GM23248 (cell line): ENCODE measurements around the gene TVP23C. TPM values are rescaled to one million over a fixed set of nuclear protein-coding genes. Genes with fewer than 3 reads are reported as not detected.

Experiments used
- DNase-seq: peaks from one replicate; pipeline ENCODE4 v3.0.0-alpha.2; 2015
- H2AFZ ChIP-seq: fragments of 200-600 bp; sonication (generic); 2 replicates; pipeline ENCODE4 v1.6.1; 2016; ENCODE audit warnings: antibody characterized with exemption
- H3F3A ChIP-seq: fragments of 200-600 bp; sonication (generic); 2 replicates; pipeline ENCODE4 v1.6.1; 2016; ENCODE audit warnings: mild to moderate bottlenecking, antibody characterized with exemption, mixed run types; ENCODE audit not compliant: insufficient read depth
- H3K27ac ChIP-seq: fragments of 200-600 bp; sonication (generic); 2 replicates; pipeline ENCODE4 v1.5.1; 2016; ENCODE audit warnings: mild to moderate bottlenecking
- H3K27me3 ChIP-seq: fragments of 200-600 bp; sonication (generic); replicated peaks from 2 replicates; pipeline ENCODE4 v1.6.1; 2016; ENCODE audit warnings: mild to moderate bottlenecking; ENCODE audit not compliant: insufficient read depth
- H3K36me3 ChIP-seq: fragments of 200-600 bp; sonication (generic); 2 replicates; pipeline ENCODE4 v1.6.1; 2016; ENCODE audit warnings: low read depth, mild to moderate bottlenecking
- H3K4me1 ChIP-seq: fragments of 200-600 bp; sonication (generic); 2 replicates; pipeline ENCODE4 v1.6.1; 2016; ENCODE audit warnings: mild to moderate bottlenecking; ENCODE audit not compliant: insufficient read depth
- H3K4me2 ChIP-seq: fragments of 200-600 bp; sonication (generic); one replicate; pipeline ENCODE4 v1.6.1; 2016; ENCODE audit warnings: mild to moderate bottlenecking; ENCODE audit not compliant: unreplicated experiment
- H3K4me3 ChIP-seq: fragments of 200-600 bp; sonication (generic); 2 replicates; pipeline ENCODE4 v1.5.1; 2016; ENCODE audit warnings: mild to moderate bottlenecking
- H3K79me2 ChIP-seq: fragments of 200-600 bp; sonication (generic); 2 replicates; pipeline ENCODE4 v1.6.1; 2016; ENCODE audit warnings: mild to moderate bottlenecking; ENCODE audit not compliant: insufficient read depth
- H3K9ac ChIP-seq: fragments of 200-600 bp; sonication (generic); 2 replicates; pipeline ENCODE4 v1.6.1; 2016; ENCODE audit warnings: mild to moderate bottlenecking
- H3K9me2 ChIP-seq: fragments of 200-600 bp; sonication (generic); 2 replicates; pipeline ENCODE4 v1.6.1; 2016; ENCODE audit warnings: mixed run types, mild to moderate bottlenecking, moderate library complexity; ENCODE audit not compliant: insufficient read depth
- H3K9me3 ChIP-seq: fragments of 200-600 bp; sonication (generic); one replicate; pipeline ENCODE4 v1.6.1; 2017; ENCODE audit warnings: low read depth
- H4K20me1 ChIP-seq: fragments of 200-600 bp; sonication (generic); 2 replicates; pipeline ENCODE4 v1.6.0; 2016; ENCODE audit not compliant: insufficient read depth
- EZH2 ChIP-seq: fragments of 200-600 bp; sonication (generic); IDR thresholded peaks from 2 replicates; pipeline ENCODE4 v1.6.1; 2018; ENCODE audit warnings: antibody characterized with exemption, mild to moderate bottlenecking; ENCODE audit not compliant: insufficient read depth, poor library complexity, severe bottlenecking
- EZH2phosphoT487 ChIP-seq: fragments of 200-600 bp; sonication (generic); IDR thresholded peaks from 2 replicates; pipeline ENCODE4 v1.6.1; 2018; ENCODE audit warnings: antibody characterized with exemption, moderate library complexity, mild to moderate bottlenecking, low read depth; ENCODE audit not compliant: insufficient read depth
- WGBS, 2 experiments: methylation state at CpG; one replicate each; pipeline ENCODE4 v1.1.6; 2015 to 2017; ENCODE audit warnings: low lambda C conversion rate in 2 of 2, low coverage in 1 of 2; ENCODE audit errors: missing lambda C conversion rate in 2 of 2; 5-methylcytosine and 5-hydroxymethylcytosine counted together
- in situ Hi-C: fragments of 300-500 bp; cut with MboI; formaldehyde crosslinking; loops from 2 replicates; pipeline ENCODE4 v1.15.0; 2020
- polyA plus RNA-seq: library from polyadenylated mRNA; unstranded; fragments of >200 nt; fragmentation: Nextera tagmentation; extraction: Ambion mirVana; gene quantifications from 2 replicates; pipeline ENCODE4 v1.2.1, GENCODE V29; 2016
- total RNA-seq: library from RNA; depleted of rRNA; stranded (reverse); fragments of >200 nt; shearing (Covaris generic); gene quantifications from 2 replicates; pipeline ENCODE4 v1.2.3, GENCODE V29; 2014

TVP23C gene
- total and polyA plus RNA-seq, 2 experiments from 2014 or later: 6.7 to 9.6 TPM

GRCh38 chr17:15464231-15464985, 98.9 kb downstream of the TVP23C start:
- H3K27ac ChIP-seq: no peak overlapping the region
- H3K79me2 ChIP-seq: no peaks in the 10 kb centered on the region
- no peaks in the 10 kb centered on the region for H3K9me3 ChIP-seq
- no peak overlapping the region for H3K4me3 ChIP-seq
- TF ChIP-seq EZH2 (no peak), EZH2phosphoT487 (no peak)
- WGBS, 2 experiments: 42 to 46% methylated on average over 11 of the region's 11 CpGs
- H3F3A ChIP-seq: peaks cover 18% of the 10 kb centered on the region
- H3K27me3 ChIP-seq: no peaks in the 10 kb centered on the region
- no peak overlapping the region for H2AFZ ChIP-seq
- no peaks in the 10 kb centered on the region for H3K9me2 ChIP-seq
- H3K36me3 ChIP-seq: no peaks in the 10 kb centered on the region
- no peak overlapping the region for H3K9ac ChIP-seq
- no peaks in the 10 kb centered on the region for H4K20me1 ChIP-seq
- H3K4me1 ChIP-seq: peaks cover 16% of the 10 kb centered on the region
- in situ Hi-C loops: no loop called here
- no peak overlapping the region for H3K4me2 ChIP-seq
- peak; percentile 25 for DNase-seq

GRCh38 chr17:15462976-15463772, 100.1 kb downstream of the TVP23C start:
- Histone ChIP-seq H3F3A (peaks cover 19% of the 10 kb centered on the region), H4K20me1 (no peaks in the 10 kb centered on the region), H3K36me3 (no peaks in the 10 kb centered on the region), H3K9ac (peak overlapping the region; percentile 41; the same call in 1 of the 2 replicates), H3K4me1 (peaks cover 20% of the 10 kb centered on the region), H3K27me3 (no peaks in the 10 kb centered on the region), H3K4me3 (no peak overlapping the region), H3K27ac (peak overlapping the region; percentile 59), H3K9me2 (no peaks in the 10 kb centered on the region), H3K79me2 (no peaks in the 10 kb centered on the region), H3K9me3 (no peaks in the 10 kb centered on the region), H2AFZ (peak overlapping the region; percentile 5; the same call in 1 of the 2 replicates), H3K4me2 (peak overlapping the region; percentile 63)
- peak; percentile 78 for DNase-seq
- in situ Hi-C loops: no loop called here
- TF ChIP-seq EZH2: no peak
- TF ChIP-seq EZH2phosphoT487: no peak
- WGBS, 2 experiments: 7 to 17% methylated on average over 11 of the region's 11 CpGs

DNA sequence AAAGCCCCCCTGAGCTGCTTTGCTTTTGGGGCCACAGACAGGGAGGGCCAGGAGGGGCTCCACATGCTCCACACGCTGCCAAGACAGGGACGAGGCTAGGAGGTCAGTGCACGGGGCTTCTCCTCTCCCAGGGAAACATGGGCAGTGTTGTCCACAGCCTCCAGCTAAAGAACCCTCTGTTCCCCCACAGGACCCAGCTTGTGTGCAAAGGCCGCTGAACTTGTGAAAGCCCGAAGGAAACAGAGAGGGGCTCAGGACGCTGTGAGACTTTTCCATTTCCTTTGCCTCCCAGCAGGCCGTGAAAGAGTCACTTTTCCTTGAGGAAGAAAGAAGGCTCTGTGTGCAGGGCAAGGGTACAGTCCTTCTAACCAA, 105.6 kb downstream of the TVP23C start:
- H3F3A ChIP-seq: peaks cover 42% of the 10 kb centered on the region
- no peaks in the 10 kb centered on the region for H3K9me3 ChIP-seq
- TF ChIP-seq EZH2 (no peak), EZH2phosphoT487 (no peak)
- H3K9me2 ChIP-seq: no peaks in the 10 kb centered on the region
- 0 out of 2 replicates have a peak, but pooled peaks cover 11% of the 10 kb centered on the region for H3K36me3 ChIP-seq
- H3K27ac ChIP-seq: peak overlapping the region; percentile 70
- H2AFZ ChIP-seq: peak overlapping the region; percentile 70
- peak overlapping the region; percentile 62 for H3K9ac ChIP-seq
- H4K20me1 ChIP-seq: no peaks in the 10 kb centered on the region
- in situ Hi-C loops: no loop called here
- peaks cover 39% of the 10 kb centered on the region for H3K4me1 ChIP-seq
- no peak for DNase-seq
- WGBS, 2 experiments: 18 to 20% methylated on average over 7 of the region's 7 CpGs
- H3K4me2 ChIP-seq: peak overlapping the region; percentile 80
- H3K79me2 ChIP-seq: no peaks in the 10 kb centered on the region
- no peaks in the 10 kb centered on the region for H3K27me3 ChIP-seq
- peak overlapping the region; percentile 54 for H3K4me3 ChIP-seq

DNA sequence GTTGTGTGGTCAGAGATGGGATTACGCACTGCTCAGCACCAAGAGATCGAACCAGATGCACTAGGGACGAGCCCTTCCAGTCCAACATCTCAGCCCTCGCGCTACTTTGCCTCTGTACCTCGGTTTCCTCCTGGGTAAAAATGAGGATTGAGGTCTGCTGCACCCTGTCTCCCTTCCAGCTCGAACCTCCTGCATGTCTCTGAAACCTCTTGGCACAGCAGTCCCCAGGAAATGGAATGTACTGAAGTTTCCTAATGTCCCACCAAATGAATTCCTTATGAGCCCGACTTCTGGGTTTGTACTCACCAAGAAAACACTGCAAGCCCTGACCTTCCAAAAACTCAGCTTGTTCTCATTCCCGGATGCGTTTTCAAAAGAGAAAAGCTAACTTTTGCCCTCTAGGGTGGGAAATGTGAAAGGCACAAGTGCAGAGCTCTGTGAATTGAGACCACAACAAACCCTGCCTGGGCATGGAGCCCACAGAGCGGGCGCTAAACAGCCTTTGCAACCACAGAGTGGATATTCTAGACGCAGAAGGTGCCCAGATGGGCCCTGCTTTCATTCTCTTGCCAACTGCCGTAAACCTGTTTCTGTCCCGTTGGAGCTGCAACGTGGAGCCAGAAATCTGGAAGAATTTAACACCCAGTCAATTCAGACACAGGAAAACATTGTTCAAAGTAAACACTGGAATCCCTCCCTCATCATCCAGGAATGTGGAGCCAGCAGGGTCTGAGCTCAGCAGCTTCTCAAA, 106.1 kb downstream of the TVP23C start:
- Histone ChIP-seq H3K4me3 (peak overlapping the region; percentile 54), H3K27me3 (no peaks in the 10 kb centered on the region), H3K9me2 (no peaks in the 10 kb centered on the region), H3K4me2 (peak overlapping the region; percentile 80), H3K9ac (peak overlapping the region; percentile 62), H3K27ac (peak overlapping the region; percentile 70), H3K36me3 (0 out of 2 replicates have a peak, but pooled peaks cover 11% of the 10 kb centered on the region), H3K4me1 (peaks cover 40% of the 10 kb centered on the region), H3K9me3 (no peaks in the 10 kb centered on the region), H2AFZ (peak overlapping the region; percentile 70), H3F3A (peaks cover 37% of the 10 kb centered on the region), H3K79me2 (no peaks in the 10 kb centered on the region), H4K20me1 (no peaks in the 10 kb centered on the region)
- no peak for TF ChIP-seq EZH2
- TF ChIP-seq EZH2phosphoT487: no peak
- peak; percentile 87 for DNase-seq
- in situ Hi-C loops: no loop called here
- 4 to 5% methylated on average over 16 of the region's 16 CpGs for WGBS, 2 experiments
